HG03103 (cell line): ENCODE data around the gene TCF3.
"Not testable (repeated sequence)": the region's sequence is repeated elsewhere in the genome, so short reads cannot be mapped to it uniquely, and the experiment has no call there.

Experiments used
- ATAC-seq: cut with Tn5 transposase; IDR thresholded peaks from one replicate; pipeline ENCODE4 v1.9.1; 2021; ENCODE audit warnings: low read depth; ENCODE audit not compliant: unreplicated experiment

Gene TCF3

GRCh38 chr19:1673645-1674292, 21.4 kb upstream of the TCF3 start:
- ATAC-seq = no peak

GRCh38 chr19:1672769-1673644, 20.6 kb upstream of the TCF3 start:
- ATAC-seq = no peak

- no peak for ATAC-seq
These were observed 19.8 kb upstream of the TCF3 start for GRCh38 chr19:1672038-1672768.

- no peak for ATAC-seq
These were observed 19.3 kb upstream of the TCF3 start for GRCh38 chr19:1671716-1672037.

- ATAC-seq = not testable (repeated sequence)
These were observed 18.3 kb upstream of the TCF3 start for GRCh38 chr19:1670747-1671146.

GRCh38 chr19:1668486-1669270, 16.3 kb upstream of the TCF3 start:
- ATAC-seq = no peak

- no peak for ATAC-seq
These were observed 15.7 kb upstream of the TCF3 start for GRCh38 chr19:1668048-1668485.

GRCh38 chr19:1665565-1666047, 13.2 kb upstream of the TCF3 start:
- no peak for ATAC-seq

- ATAC-seq = no peak
These were observed 11.4 kb upstream of the TCF3 start for GRCh38 chr19:1663852-1664251.

- ATAC-seq = not testable (repeated sequence)
These were observed 10.8 kb upstream of the TCF3 start for GRCh38 chr19:1663227-1663626.

- ATAC-seq = no peak
These were observed 9.6 kb upstream of the TCF3 start for GRCh38 chr19:1661995-1662394.

GRCh38 chr19:1659084-1659427, 6.6 kb upstream of the TCF3 start:
- no peak for ATAC-seq

GRCh38 chr19:1658150-1659083, 6.0 kb upstream of the TCF3 start:
- ATAC-seq = no peak

- no peak for ATAC-seq
These were observed 5.3 kb upstream of the TCF3 start for GRCh38 chr19:1657746-1658145.

- ATAC-seq = no peak
These were observed 4.6 kb upstream of the TCF3 start for GRCh38 chr19:1656988-1657536.

- no peak for ATAC-seq
These were observed 3.7 kb upstream of the TCF3 start for GRCh38 chr19:1655987-1656608.

GRCh38 chr19:1655131-1655981, 2.9 kb upstream of the TCF3 start:
- no peak for ATAC-seq
